CD8-positive, alpha-beta memory T cell (primary cell): ENCODE data around the gene STAT4. TPM values are rescaled to one million over a fixed set of nuclear protein-coding genes. Genes with fewer than 3 reads are reported as not detected.

Experiments used
- CTCF ChIA-PET: fragments of 350-600 bp; sonication (Branson Sonifier 250); formaldehyde crosslinking; loops from one replicate; lab custom pipeline; 2021; ENCODE audit warnings: antibody characterized with exemption; lab: Charles Lee
- POLR2A ChIA-PET: fragments of 350-600 bp; sonication (Branson Sonifier 250); formaldehyde crosslinking; loops from one replicate; lab custom pipeline; 2021; ENCODE audit warnings: antibody characterized with exemption; lab: Charles Lee
- DNase-seq, 5 donors: peaks; one replicate each; pipeline versions ENCODE4 v3.0.0 to v3.0.0-alpha.2; 2020 to 2022; ENCODE audit warnings: mixed read lengths in 1 of 5
- H3K27ac ChIP-seq: one replicate; pipeline ENCODE4 v1.7.0; 2013; ENCODE audit warnings: low read depth, mild to moderate bottlenecking, low read length, moderate library complexity
- H3K27me3 ChIP-seq: 2 replicates; pipeline ENCODE4 v1.7.0; 2013; ENCODE audit warnings: low read length, mild to moderate bottlenecking; ENCODE audit not compliant: insufficient read depth, poor library complexity, severe bottlenecking
- H3K36me3 ChIP-seq: 2 replicates; pipeline ENCODE4 v1.7.0; 2013; ENCODE audit warnings: mild to moderate bottlenecking, low read length, moderate library complexity; ENCODE audit not compliant: insufficient read depth
- H3K4me1 ChIP-seq: 2 replicates; pipeline ENCODE4 v1.7.0; 2013; ENCODE audit warnings: mild to moderate bottlenecking, low read length, moderate library complexity; ENCODE audit not compliant: insufficient read depth
- H3K4me3 ChIP-seq: 2 replicates; pipeline ENCODE4 v1.7.0; 2013; ENCODE audit warnings: mild to moderate bottlenecking, low read length
- H3K9me3 ChIP-seq: 2 replicates; pipeline ENCODE4 v1.7.0; 2013; ENCODE audit warnings: mild to moderate bottlenecking, low read length
- H3K27ac Mint-ChIP-seq, 8 donors: one replicate each; pipeline ENCODE4 v1.8.0; 2020 to 2021; ENCODE audit warnings: mixed read lengths in 8 of 8, mild to moderate bottlenecking in 6 of 8, inconsistent platforms in 3 of 8, moderate library complexity in 3 of 8
- H3K27me3 Mint-ChIP-seq, 2 donors: one replicate each; pipeline ENCODE4 v1.8.0; 2020 to 2021; ENCODE audit warnings: mixed read lengths in 2 of 2, mild to moderate bottlenecking in 1 of 2, moderate library complexity in 1 of 2
- H3K36me3 Mint-ChIP-seq, 3 donors: one replicate each; pipeline ENCODE4 v1.8.0; 2020 to 2021; ENCODE audit warnings: mixed read lengths in 3 of 3, inconsistent platforms in 1 of 3, mild to moderate bottlenecking in 1 of 3
- H3K4me1 Mint-ChIP-seq, 3 donors: one replicate each; pipeline ENCODE4 v1.8.0; 2020 to 2021; ENCODE audit warnings: mixed read lengths in 3 of 3, inconsistent platforms in 1 of 3, mild to moderate bottlenecking in 1 of 3
- H3K4me3 Mint-ChIP-seq, 7 donors: one replicate each; pipeline ENCODE4 v1.8.0; 2020 to 2021; ENCODE audit warnings: mixed read lengths in 7 of 7, mild to moderate bottlenecking in 6 of 7, moderate library complexity in 4 of 7, inconsistent platforms in 2 of 7
- H3K9me3 Mint-ChIP-seq, 5 donors: one replicate each; pipeline ENCODE4 v1.8.0; 2020 to 2022; ENCODE audit warnings: mixed read lengths in 5 of 5, mild to moderate bottlenecking in 3 of 5, moderate library complexity in 2 of 5, inconsistent platforms in 1 of 5
- polyA plus RNA-seq: library from polyadenylated mRNA; unstranded; fragments of 300-500 nt; fragmentation: Illumina TruSeq; gene quantifications from one replicate; pipeline ENCODE4 v1.2.3, GENCODE V29; 2021
- total RNA-seq, 2 experiments: library from RNA; stranded (reverse); gene quantifications; one replicate each; pipeline ENCODE4 v1.2.3, GENCODE V29; 2021

STAT4 gene
- total and polyA plus RNA-seq, 3 experiments from 2014 or later, result 53.0 to 88.2 (median 54.7) TPM

DNA sequence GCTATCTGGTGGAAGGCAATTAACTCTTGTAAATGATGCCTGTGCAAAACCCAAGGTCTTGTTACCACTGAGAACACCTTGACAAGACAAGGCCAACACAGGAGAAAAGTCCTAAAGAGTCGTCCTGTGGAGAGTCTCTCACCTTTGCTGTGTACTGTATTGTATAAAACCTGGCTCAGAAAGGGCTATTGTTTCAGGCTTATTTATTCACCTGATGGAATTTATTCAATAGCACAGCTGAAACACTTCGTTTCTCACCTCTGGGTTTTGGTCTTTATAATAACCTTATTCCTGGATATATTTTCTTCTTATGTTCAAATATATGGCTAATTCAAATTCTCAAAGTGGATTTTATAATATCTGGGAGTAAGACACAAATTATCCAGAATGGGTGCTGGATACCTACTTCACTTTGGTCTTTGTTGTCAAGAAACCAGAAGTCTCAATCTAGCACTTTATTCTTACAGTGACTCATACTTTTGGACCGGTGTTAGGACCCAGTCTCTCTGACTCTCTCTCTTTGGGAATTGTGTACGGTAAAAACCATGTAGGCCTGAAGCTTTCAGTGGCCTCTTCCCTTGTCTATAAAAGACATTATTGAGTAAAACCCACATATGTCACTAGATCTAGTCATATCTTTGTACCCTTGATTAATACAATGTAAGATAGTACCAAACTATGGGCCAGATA is 16.1 kb upstream of the STAT4 start:
- Mint-ChIP-seq H3K27ac (no peak overlapping the region), H3K4me3 (no peak overlapping the region), H3K9me3 (no peaks in the 10 kb centered on the region), H3K4me1 (peaks cover 8 to 14% (median 13%) of the 10 kb centered on the region in 3 donors), H3K27me3 (peaks cover 2 to 8% of the 10 kb centered on the region in 2 donors), H3K36me3 (no peaks in the 10 kb centered on the region)
- ChIA-PET CTCF (interaction anchor here (0.9 to 5.1 kb wide), 8 partner anchors 11 to 357 kb away, joined by 3 to 72 read pairs (median 8); no protein-coding TSS in a partner anchor), POLR2A (no interaction called here)
- H3K27ac ChIP-seq, result no peak overlapping the region
- no peaks in the 10 kb centered on the region for H3K27me3 ChIP-seq
- H3K4me1 ChIP-seq, result peaks cover 8% of the 10 kb centered on the region
- H3K36me3 ChIP-seq, result no peaks in the 10 kb centered on the region
- no peaks in the 10 kb centered on the region for H3K9me3 ChIP-seq
- no peak for DNase-seq
- no peak overlapping the region for H3K4me3 ChIP-seq

DNA sequence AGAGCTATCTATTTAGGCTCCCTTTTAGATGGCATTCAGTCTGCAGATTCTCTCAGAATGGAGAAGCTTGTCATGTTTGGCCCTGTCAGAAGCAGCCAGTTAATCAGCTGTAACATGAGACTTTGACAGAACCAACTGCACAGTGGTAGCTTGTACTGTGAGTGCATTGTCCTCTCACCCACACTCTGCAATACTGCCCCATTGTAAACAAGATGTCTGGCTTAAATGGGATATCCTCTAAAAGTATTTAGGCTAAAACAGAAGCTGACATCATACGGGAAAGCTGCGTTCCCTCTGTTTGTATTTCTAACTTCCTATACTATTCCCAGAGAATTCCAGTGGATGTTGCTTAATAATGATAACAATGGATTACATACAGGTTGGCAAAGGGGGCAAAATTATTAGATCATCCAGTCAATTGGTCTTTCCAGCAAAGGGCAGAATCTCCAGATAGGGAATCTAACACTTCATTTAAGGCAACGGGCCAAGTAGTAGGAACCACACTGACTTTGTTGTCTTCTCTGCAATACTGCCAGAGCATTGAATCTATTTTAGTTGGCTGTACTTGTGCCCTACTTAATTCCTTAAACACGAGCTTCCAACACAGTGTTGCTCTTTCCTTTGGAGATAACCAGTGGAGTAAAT is 15.4 kb upstream of the STAT4 start:
- H3K36me3 Mint-ChIP-seq, result no peaks in the 10 kb centered on the region
- Histone ChIP-seq H3K27me3 (no peaks in the 10 kb centered on the region), H3K27ac (no peak overlapping the region), H3K36me3 (no peaks in the 10 kb centered on the region), H3K9me3 (no peaks in the 10 kb centered on the region), H3K4me3 (no peak overlapping the region), H3K4me1 (peaks cover 8% of the 10 kb centered on the region)
- no peak overlapping the region for H3K27ac Mint-ChIP-seq
- ChIA-PET CTCF (interaction anchor here (0.9 to 5.1 kb wide), 8 partner anchors 11 to 357 kb away, joined by 3 to 72 read pairs (median 12); no protein-coding TSS in a partner anchor), POLR2A (no interaction called here)
- peaks cover 2 to 8% of the 10 kb centered on the region in 2 donors for H3K27me3 Mint-ChIP-seq
- peaks cover 8 to 14% (median 13%) of the 10 kb centered on the region in 3 donors for H3K4me1 Mint-ChIP-seq
- DNase-seq, result no peak
- H3K9me3 Mint-ChIP-seq, result no peaks in the 10 kb centered on the region
- no peak overlapping the region for H3K4me3 Mint-ChIP-seq

DNA sequence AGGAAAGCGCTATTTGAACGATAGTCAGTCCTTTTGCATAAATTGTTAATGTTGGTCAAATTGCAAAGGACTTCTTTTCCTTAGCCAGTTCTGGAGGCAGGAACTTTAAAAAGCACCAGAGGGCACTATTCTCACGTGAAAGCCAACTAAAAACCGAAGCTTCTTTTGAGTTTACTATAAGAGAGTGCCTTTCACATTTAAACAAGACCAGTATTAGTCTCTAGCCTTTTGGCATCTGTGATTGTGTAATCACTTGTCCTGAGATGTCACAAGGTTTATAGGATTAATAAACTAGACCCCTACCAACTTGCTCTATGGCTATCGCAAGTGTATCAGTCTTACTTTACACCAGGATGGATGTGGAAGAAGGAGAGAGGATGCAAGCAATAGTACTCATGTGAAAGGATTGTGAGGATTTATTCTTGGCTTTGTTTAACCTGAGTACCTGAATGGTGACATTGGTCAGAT is 14.4 kb upstream of the STAT4 start:
- no peak overlapping the region for H3K4me3 Mint-ChIP-seq
- Histone ChIP-seq H3K4me1 (peaks cover 4% of the 10 kb centered on the region), H3K4me3 (no peak overlapping the region), H3K9me3 (no peaks in the 10 kb centered on the region), H3K27ac (no peak overlapping the region), H3K36me3 (no peaks in the 10 kb centered on the region), H3K27me3 (no peaks in the 10 kb centered on the region)
- no peaks in the 10 kb centered on the region for H3K36me3 Mint-ChIP-seq
- H3K27me3 Mint-ChIP-seq, result peaks cover 3 to 10% of the 10 kb centered on the region in 2 donors
- no peaks in the 10 kb centered on the region for H3K9me3 Mint-ChIP-seq
- CTCF ChIA-PET, result interaction anchor here (0.8 to 5.1 kb wide), 20 partner anchors 10 to 997 kb away, joined by 3 to 72 read pairs (median 5); no protein-coding TSS in a partner anchor
- DNase-seq, result peak in 2 of 5 donors; percentile 36 to 42
- POLR2A ChIA-PET, result no interaction called here
- peaks cover 3 to 6% (median 6%) of the 10 kb centered on the region in 3 donors for H3K4me1 Mint-ChIP-seq
- H3K27ac Mint-ChIP-seq, result no peak overlapping the region

DNA sequence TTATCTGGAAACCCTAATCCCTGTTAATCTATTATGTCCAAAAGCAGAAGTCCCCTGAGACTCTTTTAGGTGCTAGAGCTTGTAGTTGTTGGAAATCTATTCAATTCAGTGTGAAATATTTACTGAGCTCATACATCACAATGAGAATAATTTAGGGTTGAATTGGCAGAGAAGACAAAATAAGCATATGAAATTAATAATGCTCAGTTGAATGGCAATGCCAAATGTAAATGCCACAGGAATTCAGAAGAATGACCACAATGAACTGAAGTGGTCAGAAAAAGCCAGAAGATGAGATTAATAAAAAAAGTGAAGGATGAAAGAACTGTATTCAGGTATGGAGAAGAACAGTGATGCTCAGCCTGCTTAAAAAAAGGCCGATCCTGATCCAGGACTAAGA is 8.0 kb upstream of the STAT4 start:
- Histone ChIP-seq H3K27me3 (no peaks in the 10 kb centered on the region), H3K4me1 (peaks cover 5% of the 10 kb centered on the region), H3K36me3 (no peaks in the 10 kb centered on the region), H3K9me3 (no peaks in the 10 kb centered on the region), H3K27ac (no peak overlapping the region), H3K4me3 (no peak overlapping the region)
- DNase-seq, result no peak
- POLR2A ChIA-PET, result interaction anchor here (1.4 kb wide), 1 partner anchor 107 kb away, joined by 4 read pairs; no protein-coding TSS in a partner anchor
- Mint-ChIP-seq H3K4me3 (no peak overlapping the region), H3K9me3 (no peaks in the 10 kb centered on the region), H3K36me3 (peaks cover 0 to 2% (median 0%) of the 10 kb centered on the region in 3 donors), H3K27ac (no peak overlapping the region), H3K27me3 (peaks cover 1 to 4% of the 10 kb centered on the region in 2 donors), H3K4me1 (peaks cover 9 to 12% (median 11%) of the 10 kb centered on the region in 3 donors)
- CTCF ChIA-PET, result interaction anchor here (1.5 to 16.3 kb wide), 2 partner anchors 14 to 107 kb away, joined by 3 to 390 read pairs; no protein-coding TSS in a partner anchor

DNA sequence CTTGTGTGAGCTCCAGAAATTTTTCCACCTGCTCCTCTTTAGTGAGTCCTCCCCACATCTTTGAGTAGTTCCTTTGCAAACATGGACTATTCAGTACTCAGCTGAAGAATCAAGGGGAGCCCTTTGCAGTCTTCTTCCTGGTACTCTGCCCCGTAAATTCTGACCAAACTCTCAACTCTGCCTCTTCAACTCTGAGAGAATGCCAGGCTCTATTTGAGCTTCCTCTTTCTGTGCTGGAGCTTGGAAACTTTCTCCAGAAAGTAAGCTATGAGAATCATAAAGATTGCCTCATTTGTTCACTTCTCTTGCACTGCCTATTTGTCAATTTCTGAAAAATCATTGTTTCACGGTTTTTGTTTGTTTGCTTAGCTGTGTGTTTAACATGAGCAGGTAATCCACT is 7.4 kb upstream of the STAT4 start:
- no peak for DNase-seq
- H3K27ac Mint-ChIP-seq, result no peak overlapping the region
- H3K4me3 ChIP-seq, result no peak overlapping the region
- H3K9me3 Mint-ChIP-seq, result no peaks in the 10 kb centered on the region
- peaks cover 0 to 2% (median 0%) of the 10 kb centered on the region in 3 donors for H3K36me3 Mint-ChIP-seq
- H3K9me3 ChIP-seq, result no peaks in the 10 kb centered on the region
- CTCF ChIA-PET, result interaction anchor here (1.0 to 16.3 kb wide), 3 partner anchors 14 to 120 kb away, joined by 3 to 390 read pairs (median 3); no protein-coding TSS in a partner anchor
- peaks cover 13 to 16% (median 14%) of the 10 kb centered on the region in 3 donors for H3K4me1 Mint-ChIP-seq
- H3K4me3 Mint-ChIP-seq, result no peak overlapping the region
- no peak overlapping the region for H3K27ac ChIP-seq
- no peaks in the 10 kb centered on the region for H3K27me3 ChIP-seq
- H3K4me1 ChIP-seq, result peaks cover 5% of the 10 kb centered on the region
- no peaks in the 10 kb centered on the region for H3K36me3 ChIP-seq
- peaks cover 1 to 4% of the 10 kb centered on the region in 2 donors for H3K27me3 Mint-ChIP-seq
- POLR2A ChIA-PET, result interaction anchor here (1.4 kb wide), 1 partner anchor 106 kb away, joined by 4 read pairs; no protein-coding TSS in a partner anchor

DNA sequence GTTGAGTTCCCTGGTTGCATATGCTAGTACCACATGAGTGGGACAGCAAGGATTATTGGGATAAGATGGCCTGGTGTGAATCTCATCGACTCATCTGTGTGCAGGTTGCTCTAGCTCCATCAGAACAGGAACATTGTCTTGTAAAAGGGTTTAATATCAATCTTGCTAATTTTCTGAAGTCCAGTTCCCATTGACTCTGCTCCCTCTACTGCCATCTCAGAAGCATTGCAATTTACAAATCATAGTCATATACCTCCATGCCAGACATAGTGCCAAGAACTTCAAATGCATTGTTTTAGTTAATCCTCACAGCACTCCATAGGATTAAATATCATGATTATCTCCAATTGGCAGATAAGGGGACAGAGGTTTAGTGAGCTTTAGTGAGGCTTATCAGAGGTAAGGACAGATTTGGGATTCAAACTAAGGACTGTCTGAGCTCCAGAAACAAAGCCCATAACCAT is 4.8 kb upstream of the STAT4 start:
- Mint-ChIP-seq H3K36me3 (peaks cover 0 to 2% (median 2%) of the 10 kb centered on the region in 3 donors), H3K27me3 (peaks cover 1 to 4% of the 10 kb centered on the region in 2 donors), H3K27ac (peak overlapping the region in 6 of 8 donors; percentile 27 to 80 (median 65)), H3K9me3 (no peaks in the 10 kb centered on the region), H3K4me3 (no peak overlapping the region), H3K4me1 (peaks cover 35 to 40% (median 35%) of the 10 kb centered on the region in 3 donors)
- no peaks in the 10 kb centered on the region for H3K9me3 ChIP-seq
- H3K4me3 ChIP-seq, result no peak overlapping the region
- H3K27me3 ChIP-seq, result no peaks in the 10 kb centered on the region
- H3K36me3 ChIP-seq, result no peaks in the 10 kb centered on the region
- peaks cover 20% of the 10 kb centered on the region for H3K4me1 ChIP-seq
- CTCF ChIA-PET, result interaction anchor here (0.9 to 16.3 kb wide), 38 partner anchors 10 to 369 kb away, joined by 3 to 390 read pairs (median 6); partner anchors contain the start of gene STAT1
- no peak overlapping the region for H3K27ac ChIP-seq
- POLR2A ChIA-PET, result interaction anchor here (2.9 kb wide), 1 partner anchor 103 kb away, joined by 17 read pairs; no protein-coding TSS in a partner anchor
- DNase-seq, result peak in 2 of 5 donors; percentile 47 to 53

DNA sequence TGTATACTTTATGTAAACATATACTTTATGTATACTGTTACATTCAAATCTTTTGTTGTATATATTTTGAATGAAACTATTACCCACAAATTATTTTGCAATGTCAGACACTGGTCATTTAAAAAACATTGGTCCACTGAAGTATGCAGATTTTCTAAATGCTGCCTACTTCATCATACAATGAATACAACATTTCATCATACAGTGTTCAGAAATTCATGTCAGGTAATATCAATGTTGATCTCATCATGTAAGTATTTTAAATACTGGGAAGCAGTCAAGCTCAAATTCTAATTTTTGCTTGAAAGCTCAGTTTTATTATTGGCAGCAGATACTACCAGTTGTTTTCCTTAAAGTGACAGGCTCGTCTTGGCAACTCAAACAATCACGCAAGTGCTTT is 2.9 kb upstream of the STAT4 start:
- no peak overlapping the region for H3K4me3 Mint-ChIP-seq
- H3K4me3 ChIP-seq, result no peak overlapping the region
- H3K36me3 Mint-ChIP-seq, result peaks cover 0 to 13% (median 0%) of the 10 kb centered on the region in 3 donors
- H3K9me3 Mint-ChIP-seq, result no peaks in the 10 kb centered on the region
- H3K27me3 ChIP-seq, result no peaks in the 10 kb centered on the region
- DNase-seq, result no peak
- H3K27me3 Mint-ChIP-seq, result peaks cover 0 to 2% of the 10 kb centered on the region in 2 donors
- no peaks in the 10 kb centered on the region for H3K36me3 ChIP-seq
- ChIA-PET CTCF (interaction anchor here (16.3 kb wide), 1 partner anchor 102 kb away, joined by 390 read pairs; no protein-coding TSS in a partner anchor), POLR2A (interaction anchor here (1.1 kb wide), 1 partner anchor 102 kb away, joined by 3 read pairs; no protein-coding TSS in a partner anchor)
- peaks cover 22% of the 10 kb centered on the region for H3K4me1 ChIP-seq
- no peaks in the 10 kb centered on the region for H3K9me3 ChIP-seq
- peak overlapping the region in 3 of 8 donors; percentile 30 to 96 (median 70) for H3K27ac Mint-ChIP-seq
- peaks cover 40 to 48% (median 43%) of the 10 kb centered on the region in 3 donors for H3K4me1 Mint-ChIP-seq
- no peak overlapping the region for H3K27ac ChIP-seq
